Stimulated activated CD8-positive, alpha-beta memory T cell treated with anti-CD3 and anti-CD28 coated beads, Interleukin-2, amount 100 ng/mL, for 1 hour (primary cell): ENCODE measurements around the gene SLC35E4.
"Not testable (repeated sequence)": the region's sequence is repeated elsewhere in the genome, so short reads cannot be mapped to it uniquely, and the experiment has no call there.

Experiments used
- DNase-seq, 2 donors: peaks; one replicate each; pipeline ENCODE4 v3.0.0-alpha.2; 2020; ENCODE audit warnings: low read depth in 2 of 2

Gene SLC35E4

DNA sequence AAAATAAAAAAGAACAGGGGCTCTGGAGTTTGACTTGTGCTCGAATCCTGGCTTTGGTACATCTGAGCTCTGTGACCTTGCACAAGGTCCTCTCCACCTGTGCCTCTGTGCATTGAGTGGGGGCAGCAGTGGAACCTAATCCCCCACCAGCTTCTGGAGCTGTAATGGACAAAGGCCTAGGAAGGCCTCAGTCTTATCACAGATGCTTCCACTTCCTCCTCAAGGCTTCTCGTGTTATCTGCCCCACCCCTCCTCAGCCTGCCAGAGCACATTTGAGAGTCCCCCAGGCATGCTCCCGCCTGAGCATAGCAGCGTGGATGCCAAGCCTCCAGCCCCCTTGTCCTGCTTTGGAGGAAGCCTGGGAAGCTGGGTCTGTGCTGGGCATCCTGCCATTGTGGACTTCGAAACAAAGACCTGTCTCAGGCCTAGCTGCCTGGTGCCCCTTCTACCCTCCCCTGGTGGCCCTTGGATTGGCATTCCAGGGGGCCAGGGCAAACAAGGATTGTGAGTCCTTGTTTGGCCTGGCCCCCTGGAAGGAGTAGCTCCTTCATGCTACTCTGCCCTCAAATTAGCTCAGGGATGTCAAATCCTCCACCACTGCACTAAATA, 15.0 kb downstream of the SLC35E4 start:
- no peak for DNase-seq

DNA sequence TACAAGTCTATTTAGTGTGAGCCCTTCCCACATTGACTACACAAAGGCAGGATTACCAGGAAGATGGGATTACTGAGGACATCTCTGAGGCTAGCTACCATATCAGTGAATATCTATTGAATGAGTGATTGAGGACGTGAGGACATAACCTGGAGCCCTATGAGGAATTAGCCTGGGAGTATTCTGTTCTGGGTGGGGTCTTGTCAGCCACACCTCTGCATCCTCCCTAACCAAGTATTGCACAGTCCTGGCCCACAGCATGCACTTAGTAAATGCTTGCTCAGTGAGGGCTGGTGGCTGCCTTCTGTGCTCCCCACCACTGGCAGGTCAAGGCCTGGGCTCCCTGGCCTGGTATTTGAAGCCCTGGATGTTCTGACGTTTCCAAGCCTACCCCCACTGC, 17.3 kb downstream of the SLC35E4 start:
- DNase-seq: no peak

DNA sequence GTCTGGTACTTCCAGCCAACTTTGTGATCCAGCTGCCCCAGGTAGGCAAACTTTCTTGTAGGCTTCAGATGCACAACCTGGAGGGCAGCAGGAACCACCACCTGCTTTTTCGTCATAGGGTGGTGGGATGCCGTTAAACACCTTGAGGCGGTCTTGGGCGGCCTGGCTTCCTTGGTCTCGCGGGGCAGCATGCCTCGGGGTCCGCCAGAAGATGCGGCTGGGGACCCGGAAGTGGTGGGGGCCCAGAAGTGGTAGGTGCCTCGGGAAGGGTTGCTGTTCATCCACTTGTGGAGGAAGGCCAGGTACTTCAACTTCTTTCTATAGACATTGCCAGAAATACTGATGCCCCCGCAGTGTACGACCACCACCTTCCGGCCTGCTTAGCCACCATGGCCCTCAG, 18.8 kb downstream of the SLC35E4 start:
- no peak for DNase-seq

DNA sequence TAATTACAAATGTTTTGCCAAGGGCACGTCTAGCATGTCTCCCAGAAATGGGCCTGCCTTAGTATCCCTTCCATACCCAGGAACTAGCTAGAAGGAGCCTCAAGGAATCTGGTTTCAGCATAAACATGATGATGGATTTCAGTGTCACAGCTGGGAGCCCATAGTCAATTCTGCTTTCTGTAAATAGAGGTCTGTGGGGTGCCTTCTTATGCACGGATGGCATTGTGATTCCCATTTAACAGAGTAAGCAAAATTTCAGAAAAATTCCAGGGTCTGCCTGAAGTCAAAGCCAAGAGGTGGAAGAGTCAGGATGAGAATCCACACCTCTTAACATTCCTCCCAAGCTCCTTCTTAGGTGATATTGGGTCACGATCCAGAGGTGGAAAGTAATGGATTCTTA, 20.0 kb downstream of the SLC35E4 start:
- no peak for DNase-seq

DNA sequence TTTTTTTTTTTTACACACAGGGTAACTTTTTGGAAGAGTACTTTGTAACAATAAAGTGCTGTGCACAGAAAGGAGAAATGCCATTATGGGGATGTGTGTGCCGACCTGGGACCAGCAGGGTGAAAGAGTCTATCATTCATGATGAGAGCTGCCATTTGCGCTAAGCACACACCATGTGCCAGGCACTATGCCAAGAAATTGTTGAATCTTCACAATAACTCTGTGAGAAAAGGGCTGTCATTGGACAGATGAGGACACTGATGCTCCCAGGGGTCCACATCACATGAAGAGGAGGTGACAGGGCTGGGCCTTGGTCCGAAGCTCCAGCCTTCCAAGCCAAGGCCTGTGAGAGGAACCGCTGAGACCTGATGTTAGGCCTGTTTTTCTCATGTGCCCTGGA, 26.5 kb downstream of the SLC35E4 start:
- DNase-seq: no peak

DNA sequence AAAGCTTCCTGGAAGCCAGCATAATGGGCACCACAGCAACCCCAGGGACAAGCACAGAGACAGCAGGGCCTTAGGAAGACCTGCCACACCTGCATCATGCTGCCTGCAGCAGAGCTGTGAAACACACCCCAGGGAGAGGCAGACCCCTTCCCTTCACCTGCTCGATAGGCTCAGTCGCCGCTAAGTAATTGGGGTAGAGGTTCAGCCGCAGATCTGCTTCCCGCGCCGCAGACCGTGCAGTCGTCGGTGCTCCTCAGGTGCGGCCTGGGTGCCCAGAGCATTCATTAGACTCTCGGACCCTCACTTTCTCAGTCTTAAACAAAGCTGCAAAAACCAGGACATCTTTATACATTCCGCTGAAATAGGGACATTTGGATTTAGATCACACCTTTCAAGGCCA, 29.2 kb downstream of the SLC35E4 start:
- no peak for DNase-seq

DNA sequence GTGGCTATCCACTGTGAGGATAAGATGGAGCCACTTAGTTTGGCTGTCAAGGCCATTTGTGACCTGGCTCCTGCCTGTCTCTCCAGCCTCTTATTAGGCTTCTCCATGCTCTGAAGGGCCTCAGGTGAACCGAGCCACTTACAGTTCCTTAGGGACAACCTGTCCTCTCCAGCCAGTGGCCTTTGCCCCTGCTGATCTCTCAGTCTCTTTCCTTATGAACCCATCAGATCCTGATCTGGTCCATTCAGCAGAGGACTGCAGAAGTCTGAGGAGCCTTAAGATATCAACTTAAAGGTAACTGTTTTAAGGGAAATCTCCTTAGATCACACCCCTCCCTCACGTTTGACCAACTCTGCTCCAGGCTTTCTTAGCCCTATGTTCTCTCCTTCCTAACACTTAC, 29.7 kb downstream of the SLC35E4 start:
- no peak for DNase-seq

DNA sequence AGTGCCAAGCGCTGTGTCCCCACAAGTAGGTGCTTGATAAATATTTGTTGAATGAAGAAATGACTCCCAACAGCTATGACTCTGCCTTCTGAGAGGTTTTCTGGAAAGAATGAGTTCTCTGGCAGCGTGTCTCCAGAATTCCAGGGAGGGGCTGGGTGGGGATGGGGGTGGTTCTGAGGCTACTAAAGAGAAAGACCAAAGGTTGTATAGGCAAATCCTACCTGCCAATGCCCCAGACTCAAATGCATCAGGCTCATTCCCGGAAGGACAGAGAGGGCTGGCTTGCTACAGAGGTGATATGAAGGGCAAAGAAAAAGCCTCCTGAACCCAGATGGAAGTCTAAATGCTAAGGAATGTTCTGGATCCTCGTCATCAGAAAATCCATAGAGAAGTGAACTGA, 30.2 kb downstream of the SLC35E4 start:
- no peak for DNase-seq

DNA sequence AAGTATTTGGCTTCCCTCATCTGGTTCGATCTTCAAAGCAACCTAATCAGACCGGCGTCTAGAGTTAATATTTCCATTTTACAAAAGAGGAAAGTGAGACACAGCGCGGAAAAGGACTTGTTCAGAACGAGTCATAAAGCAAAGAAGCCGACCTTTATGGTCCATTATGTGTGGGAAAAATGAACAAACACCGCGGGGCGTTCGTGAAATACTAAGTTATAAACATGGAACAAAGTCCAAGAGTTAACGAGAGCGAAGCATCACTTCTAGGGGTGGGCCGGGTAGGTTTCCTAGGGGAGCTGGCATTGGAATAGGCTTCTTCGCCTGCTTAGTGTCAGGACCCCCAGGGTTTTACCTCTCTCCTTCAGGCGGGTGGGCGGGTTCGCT, 31.5 kb downstream of the SLC35E4 start:
- DNase-seq: no peak

DNA sequence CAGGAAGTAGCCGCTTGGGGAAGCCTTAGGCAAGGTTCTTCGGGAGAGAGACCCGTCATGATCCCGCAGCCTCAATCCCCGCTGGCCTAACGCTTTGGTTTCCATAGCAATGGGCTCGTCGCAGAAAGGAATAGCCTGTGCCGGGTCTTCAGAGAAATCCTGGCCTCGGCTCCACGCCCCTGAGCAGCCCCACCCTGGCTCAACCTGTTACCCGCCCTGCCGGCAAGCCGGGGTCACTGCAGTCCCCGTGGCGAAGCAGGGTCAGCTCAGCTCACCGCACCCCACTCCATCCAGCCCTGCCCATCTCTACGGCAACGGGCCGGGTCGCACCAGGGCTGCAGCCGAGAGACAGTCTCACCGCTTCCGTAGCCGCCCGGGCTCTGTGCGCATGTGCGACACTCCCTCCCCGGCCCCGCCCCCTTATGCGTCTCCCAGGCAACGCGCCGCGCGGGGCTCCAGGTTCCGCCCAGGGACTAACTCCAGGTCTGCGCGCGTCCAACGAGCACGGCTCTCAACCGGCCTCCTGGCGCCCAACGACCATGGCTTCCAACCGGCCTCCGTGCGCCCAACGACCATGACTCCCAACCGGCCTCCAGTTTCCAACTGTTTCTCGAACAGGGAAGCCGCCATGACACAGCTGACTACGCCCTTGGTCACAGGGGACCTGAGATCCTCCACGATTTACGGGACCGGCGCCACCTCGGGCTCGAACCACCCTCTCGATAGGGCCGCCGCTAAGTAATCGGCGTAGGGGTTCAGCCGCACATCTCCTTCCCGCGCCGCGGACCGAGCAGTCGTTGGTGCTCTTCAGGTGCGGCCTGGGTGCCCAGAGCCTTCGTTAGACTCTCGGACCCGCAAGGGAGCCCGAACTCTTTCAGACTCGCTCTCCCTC, 32.2 kb downstream of the SLC35E4 start, which contains the start of gene DUSP18:
Gene DUSP18, minus strand, starts transcription at position 382 of the 892 bp plus-strand sequence. CDS start 3,872 bp downstream, outside the sequence.
- DNase-seq: peak; percentile 92 to 94

DNA sequence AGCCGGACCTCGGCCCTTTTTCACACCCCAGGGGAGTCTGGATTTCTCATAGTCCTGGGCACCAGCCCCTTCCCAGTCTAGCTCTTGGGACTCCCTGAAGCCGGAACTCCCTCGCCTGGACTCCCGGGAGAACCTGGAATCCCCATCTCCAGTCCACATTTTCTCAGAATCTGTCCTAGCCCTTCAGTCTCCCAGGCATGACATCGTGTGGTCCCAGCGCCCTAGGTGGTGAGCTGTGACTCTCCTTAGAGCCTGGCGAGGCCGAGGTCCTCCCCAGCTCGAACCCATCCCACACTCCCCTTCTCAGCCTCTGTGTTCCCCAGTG, 32.8 kb downstream of the SLC35E4 start:
- DNase-seq: no peak

DNA sequence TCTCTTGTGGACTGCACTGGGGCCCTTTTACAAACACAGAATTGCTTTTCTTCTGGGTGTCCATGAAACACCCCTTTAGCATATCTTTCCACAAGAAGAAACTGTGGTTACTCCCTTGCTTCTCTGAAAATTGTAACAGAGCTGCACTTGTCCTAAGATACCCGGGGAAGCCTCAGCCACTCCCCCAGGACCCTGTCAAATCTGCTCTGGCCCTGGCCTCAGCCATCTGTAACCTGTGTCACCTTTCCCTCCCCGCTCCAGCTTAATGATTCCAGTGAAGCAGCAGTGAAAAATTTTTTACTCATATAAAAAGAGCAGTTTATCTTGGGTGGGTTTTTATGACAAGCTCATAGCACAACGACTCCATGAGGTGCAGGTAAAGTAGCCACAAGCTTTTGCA, 35.5 kb downstream of the SLC35E4 start:
- no peak for DNase-seq

DNA sequence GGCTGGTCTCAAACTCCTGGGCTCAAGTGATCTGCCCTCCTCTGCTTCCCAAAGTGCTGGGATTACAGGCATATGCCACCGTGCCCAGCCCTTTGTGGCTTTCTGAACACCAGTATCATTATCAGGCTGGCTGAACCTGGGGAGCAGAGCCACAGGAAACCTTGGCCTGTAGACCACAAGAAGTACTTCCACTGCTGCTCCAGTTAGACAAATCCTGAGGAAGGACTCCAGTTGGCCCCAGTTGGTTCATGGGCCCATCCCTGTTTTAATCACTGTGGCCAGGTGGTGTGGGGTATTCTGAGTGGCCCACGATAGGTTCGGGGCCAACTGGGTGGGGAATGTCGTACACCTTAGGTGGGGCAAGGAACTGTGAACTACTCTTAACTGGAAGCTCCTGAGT, 37.6 kb downstream of the SLC35E4 start:
- DNase-seq: no peak

DNA sequence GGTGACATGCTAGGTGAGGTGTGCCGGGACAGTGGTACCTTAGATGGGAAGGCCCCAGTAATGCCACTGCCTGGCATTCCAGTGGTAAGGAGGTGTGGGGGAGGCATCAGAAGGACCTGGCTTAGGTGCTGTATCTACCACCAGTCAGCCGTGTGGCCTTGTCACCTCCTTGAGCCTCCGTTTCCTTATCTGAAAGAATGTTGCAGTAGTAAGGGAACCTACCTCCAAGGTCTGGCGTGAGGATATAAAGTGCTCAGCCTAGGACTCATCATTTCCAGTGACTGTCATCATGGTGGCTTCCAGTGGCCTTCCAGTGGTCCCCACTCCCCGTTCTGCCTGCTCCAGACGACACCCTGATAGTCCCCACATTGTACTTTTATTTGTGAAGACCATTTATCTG, 38.9 kb downstream of the SLC35E4 start:
- DNase-seq: no peak

DNA sequence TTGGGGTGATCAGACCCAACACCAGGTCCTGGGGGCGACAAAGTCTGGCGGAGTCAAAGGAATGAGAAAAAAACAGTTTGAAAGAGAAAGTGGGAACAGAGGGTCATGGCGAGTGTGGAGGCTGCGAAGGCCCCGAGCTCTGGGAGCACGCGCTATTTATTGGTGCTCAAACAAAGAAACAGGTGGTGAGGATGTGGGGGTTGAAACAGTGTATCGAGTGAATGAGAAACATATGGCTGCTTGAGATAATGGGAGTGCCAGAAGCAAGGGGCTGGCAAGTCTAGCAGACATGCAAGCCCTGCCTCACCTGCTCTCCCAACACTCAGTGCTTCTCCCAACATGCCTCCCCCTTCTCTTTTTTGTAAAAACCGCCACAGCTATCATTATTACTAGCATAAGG, 39.9 kb downstream of the SLC35E4 start:
- DNase-seq: no peak

DNA sequence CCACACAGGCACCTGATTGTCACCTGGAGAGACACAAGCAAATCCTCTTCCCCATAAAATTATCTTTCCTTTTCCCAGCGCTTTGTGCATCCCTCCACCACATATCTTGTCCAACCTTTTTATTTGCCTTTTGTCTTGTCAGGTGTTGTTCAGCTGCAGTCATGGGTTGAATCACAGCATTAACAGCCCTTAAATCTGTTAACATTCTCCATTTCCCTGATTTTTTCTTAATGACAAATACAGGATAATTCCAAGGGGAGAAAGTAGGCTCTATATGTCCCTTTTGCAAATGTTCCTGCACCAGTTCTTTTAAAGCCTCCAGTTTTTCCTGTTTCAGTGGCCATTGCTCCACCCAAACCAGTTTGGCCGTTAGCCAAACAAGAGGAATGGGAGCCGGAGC, 41.0 kb downstream of the SLC35E4 start:
- DNase-seq: not testable (repeated sequence)

DNA sequence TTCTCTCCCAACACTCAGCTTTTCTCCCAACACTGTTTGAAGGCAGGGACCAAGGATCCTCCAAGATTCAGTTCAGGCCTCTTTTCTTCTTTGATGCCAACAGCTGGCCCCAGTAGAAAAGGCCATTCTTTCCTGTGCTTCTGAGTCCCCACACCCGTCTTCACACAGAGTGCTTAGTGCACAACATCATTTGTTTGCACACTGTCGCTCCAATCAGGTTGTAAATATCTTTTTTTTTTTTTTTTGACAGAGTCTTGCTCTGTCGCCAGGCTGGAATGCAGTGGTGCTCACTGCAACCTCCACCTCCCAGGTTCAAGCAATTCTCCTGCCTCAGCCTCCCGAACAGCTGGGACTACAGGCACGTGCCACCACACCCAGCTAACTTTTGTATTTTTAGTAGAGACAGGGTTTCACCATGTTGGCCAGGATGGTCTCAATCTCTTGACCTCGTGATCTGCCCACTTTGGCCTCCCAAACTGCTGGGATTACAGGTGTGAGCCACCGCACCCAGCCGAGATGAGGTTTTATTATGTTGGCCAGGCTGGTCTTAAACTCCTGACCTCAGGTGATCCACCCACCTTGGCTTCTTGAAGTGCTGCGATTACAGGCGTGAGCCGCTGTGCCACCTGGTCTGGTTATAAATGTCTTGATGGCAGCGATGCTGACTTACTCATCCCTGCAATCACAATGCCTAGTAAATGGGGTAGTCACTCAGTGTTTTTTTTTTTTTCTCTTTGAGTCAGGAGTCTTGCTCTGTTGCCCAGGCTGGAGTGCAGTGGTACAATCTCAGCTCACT, 44.5 kb downstream of the SLC35E4 start:
- not testable (repeated sequence) for DNase-seq

DNA sequence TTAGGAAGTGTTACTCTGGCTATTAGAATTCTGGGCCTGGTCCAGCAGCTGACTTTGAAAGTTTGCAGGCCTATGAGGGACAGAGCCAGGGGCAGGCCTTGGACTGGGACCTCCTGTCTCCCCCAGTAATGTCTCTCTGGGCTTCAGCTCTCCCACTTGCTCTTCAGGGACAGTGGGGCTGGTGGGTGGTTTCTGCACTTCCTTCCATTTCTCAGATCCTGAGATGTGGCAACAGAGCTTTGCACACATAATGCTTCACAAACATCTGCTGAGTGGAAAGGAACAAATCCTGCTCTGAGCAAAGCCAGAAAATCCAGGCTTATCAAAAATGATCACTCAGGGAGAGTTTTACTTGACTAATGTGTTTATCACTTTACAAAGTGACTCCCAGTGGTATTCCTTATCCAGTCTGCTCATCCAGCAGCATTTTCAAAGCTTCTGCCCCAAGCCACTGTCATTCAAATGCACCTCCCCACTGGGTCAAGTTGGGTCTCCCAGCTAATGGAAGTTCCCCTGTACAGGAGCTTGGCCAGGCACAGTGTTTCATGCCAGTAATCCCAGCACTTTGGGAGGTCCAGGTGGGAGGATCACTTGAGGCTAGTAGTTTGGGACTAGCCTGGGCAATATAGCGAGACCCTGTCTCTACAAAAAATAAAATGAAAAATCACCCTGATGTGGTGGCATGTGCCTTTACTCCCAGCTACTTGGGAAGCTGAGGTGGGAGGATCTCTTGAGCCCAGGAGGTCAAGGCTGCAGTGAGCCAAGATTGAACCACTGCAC, 45.6 kb downstream of the SLC35E4 start:
- no peak for DNase-seq

DNA sequence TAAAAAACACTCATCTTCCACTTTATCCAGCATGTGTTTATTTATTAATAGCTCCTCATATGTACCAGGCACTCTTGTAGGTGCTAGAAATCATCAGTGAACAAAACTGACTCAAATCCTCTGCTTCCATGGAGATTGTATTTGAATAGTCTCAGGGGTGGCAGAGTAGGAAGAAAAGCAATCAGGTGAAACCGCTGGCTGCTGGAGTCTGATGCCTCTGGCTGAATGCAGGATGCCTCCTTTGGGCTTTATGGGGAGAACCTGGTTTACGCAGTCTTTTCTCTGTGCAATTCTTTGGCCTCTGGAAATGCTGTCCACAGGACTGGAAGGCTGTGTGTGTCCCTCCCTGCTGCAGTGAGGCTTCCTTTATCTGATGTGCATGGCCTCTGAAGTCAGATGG, 46.2 kb downstream of the SLC35E4 start:
- no peak for DNase-seq

DNA sequence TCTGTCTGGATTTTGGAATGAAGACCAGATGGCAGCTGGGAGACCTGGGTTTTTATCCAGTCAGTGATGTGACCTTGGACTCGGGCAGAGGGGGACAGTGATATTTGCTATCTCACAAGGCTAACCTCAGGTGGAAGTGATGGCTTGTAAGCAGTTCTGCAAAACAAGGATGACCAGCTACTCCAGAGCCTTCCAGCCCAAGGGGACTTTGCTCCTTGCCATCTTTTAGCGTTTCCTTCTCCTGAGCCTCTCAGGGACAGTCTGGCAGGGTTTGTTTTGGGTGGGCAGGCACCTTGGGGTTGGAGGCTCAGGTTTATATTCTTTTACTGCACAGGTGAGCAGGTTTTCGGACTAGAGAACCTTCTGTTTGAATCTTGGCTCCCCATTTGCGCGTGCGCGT, 49.6 kb downstream of the SLC35E4 start:
- DNase-seq: no peak

DNA sequence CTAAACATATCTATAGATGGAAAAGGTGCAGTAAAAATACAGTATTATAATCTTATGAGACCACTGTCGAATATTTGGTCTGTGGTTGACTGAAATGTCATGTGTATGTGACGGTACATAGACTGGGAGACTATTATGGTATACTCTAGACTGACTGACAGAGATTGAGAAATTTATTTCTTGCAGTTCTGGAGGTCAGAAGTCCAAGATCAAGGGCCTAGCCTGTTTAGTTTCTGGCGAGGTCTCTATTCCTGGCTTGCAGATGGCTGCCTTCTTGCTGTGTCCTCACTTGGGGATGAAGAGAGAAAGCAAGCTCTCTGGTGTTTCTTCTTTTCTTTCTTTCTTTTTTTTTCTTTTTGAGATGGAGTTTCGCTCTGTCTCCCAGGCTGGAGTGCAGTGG, 51.8 kb downstream of the SLC35E4 start:
- no peak for DNase-seq

DNA sequence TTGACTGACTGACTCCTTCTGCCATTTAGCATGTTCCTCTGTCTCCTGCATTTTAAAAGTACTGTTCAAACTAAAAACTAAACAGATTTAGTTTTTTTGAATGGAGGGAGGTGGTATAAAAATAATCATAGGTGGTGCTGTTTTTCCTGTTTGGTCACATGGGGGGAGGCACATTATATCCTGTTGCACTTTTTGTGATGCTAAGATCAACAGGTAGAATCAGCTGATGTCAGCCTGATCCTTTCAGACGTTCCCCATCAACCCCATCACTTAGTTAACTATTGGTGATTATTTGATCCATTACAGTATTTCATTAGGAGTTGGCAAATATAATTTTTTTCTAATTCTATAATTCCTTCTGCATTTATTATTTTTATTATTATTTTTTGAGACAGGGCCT, 54.0 kb downstream of the SLC35E4 start:
- DNase-seq: no peak
